Erythroblast (primary cell): ENCODE results near the gene IRAK1.

Experiments
- GATA1 ChIP-seq: IDR thresholded peaks from 2 replicates; pipeline ENCODE4 v1.6.1; 2011; ENCODE audit warnings: low read depth, mild to moderate bottlenecking, control low read depth, low read length, moderate library complexity
- POLR2A ChIP-seq: IDR thresholded peaks from 2 replicates; pipeline ENCODE4 v1.6.1; 2011; ENCODE audit warnings: mild to moderate bottlenecking, low read length

DNA sequence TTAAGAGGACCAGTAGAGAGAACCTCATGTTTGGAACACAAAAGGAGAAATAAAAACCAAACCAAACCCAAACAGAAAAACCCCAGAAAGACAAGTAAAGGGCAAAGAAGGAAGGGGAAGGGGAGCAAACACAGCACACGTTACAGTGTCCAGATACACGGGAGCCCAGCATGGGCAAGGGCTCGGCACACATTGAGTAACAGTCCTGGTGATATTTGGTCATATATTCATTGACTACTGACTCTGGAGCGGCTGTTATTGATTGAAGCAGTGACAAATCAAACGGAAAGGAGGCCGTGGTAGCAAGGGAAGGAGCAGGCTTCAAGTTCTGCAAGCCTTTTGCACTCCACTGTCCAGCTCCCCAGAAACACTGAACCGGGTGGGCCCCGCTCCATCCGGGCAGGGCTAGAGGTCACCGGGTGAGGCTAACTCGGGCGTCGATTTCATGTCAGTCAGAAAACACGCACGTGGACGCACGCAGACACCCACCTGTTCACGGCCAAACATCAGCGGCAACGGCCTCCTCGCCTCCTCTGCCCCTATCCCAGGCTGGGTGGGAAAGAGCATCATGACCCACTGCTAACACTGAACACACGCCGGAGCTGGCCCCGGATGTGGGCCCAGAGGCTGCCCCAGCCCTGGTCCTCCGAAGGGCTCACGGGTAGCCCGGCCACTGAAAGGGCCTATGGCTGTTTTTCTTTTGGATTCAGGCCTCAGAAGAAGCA lies 3.7 kb upstream of the IRAK1 start:
- TF ChIP-seq POLR2A: no peak
- TF ChIP-seq GATA1: no peak
